H9 (cell line): Measurements from ENCODE around the gene DNAJB9. TPM values are rescaled to one million over a fixed set of nuclear protein-coding genes. Genes with fewer than 3 reads are reported as not detected.

ENCODE experiments used
- DNase-seq: peaks from one replicate; pipeline ENCODE4 v3.0.0-alpha.2; 2017
- H2AFZ ChIP-seq: one replicate; pipeline ENCODE4 v1.6.1; 2013; ENCODE audit warnings: mild to moderate bottlenecking, low read length, control low read depth, moderate library complexity
- H2AK5ac ChIP-seq: 2 replicates; pipeline ENCODE4 v1.6.1; 2013; ENCODE audit warnings: low read length, control low read depth, mixed read lengths; ENCODE audit not compliant: insufficient read length
- H2BK120ac ChIP-seq: one replicate; pipeline ENCODE4 v1.6.1; 2013; ENCODE audit warnings: low read depth, mild to moderate bottlenecking, low read length, control low read depth, inconsistent platforms; ENCODE audit not compliant: poor library complexity, severe bottlenecking
- H2BK12ac ChIP-seq: 2 replicates; pipeline ENCODE4 v1.6.1; 2013; ENCODE audit warnings: low read length, control low read depth, mixed read lengths, low read depth; ENCODE audit not compliant: insufficient read length
- H2BK15ac ChIP-seq: 2 replicates; pipeline ENCODE4 v1.6.1; 2013; ENCODE audit warnings: low read depth, low read length, control low read depth
- H2BK20ac ChIP-seq: one replicate; pipeline ENCODE4 v1.6.1; 2013; ENCODE audit warnings: low read depth, mild to moderate bottlenecking, low read length, control low read depth, inconsistent platforms; ENCODE audit not compliant: poor library complexity, severe bottlenecking
- H2BK5ac ChIP-seq: 2 replicates; pipeline ENCODE4 v1.6.1; 2013; ENCODE audit warnings: low read length, control low read depth, mixed read lengths; ENCODE audit not compliant: insufficient read length
- H3K14ac ChIP-seq: 2 replicates; pipeline ENCODE4 v1.6.1; 2013; ENCODE audit warnings: low read length, control low read depth; ENCODE audit not compliant: insufficient read depth
- H3K18ac ChIP-seq: 2 replicates; pipeline ENCODE4 v1.6.1; 2013; ENCODE audit warnings: low read depth, mild to moderate bottlenecking, mixed read lengths, low read length, control low read depth; ENCODE audit not compliant: insufficient read length
- H3K23ac ChIP-seq: 2 replicates; pipeline ENCODE4 v1.6.1; 2013; ENCODE audit warnings: low read length, control low read depth, mixed read lengths, low read depth; ENCODE audit not compliant: insufficient read length
- H3K23me2 ChIP-seq: 2 replicates; pipeline ENCODE4 v1.6.1; 2013; ENCODE audit warnings: low read depth, mild to moderate bottlenecking, mixed read lengths, low read length, control low read depth; ENCODE audit not compliant: insufficient read length, poor library complexity, severe bottlenecking
- H3K27ac ChIP-seq: 2 replicates; pipeline ENCODE4 v1.5.1; 2013; ENCODE audit warnings: low read length, control low read depth, mixed read lengths, low read depth; ENCODE audit not compliant: insufficient read length
- H3K27me3 ChIP-seq: 2 replicates; pipeline ENCODE4 v1.6.1; 2013; ENCODE audit warnings: low read length, control low read depth, inconsistent platforms; ENCODE audit not compliant: insufficient read depth
- H3K4ac ChIP-seq: 2 replicates; pipeline ENCODE4 v1.6.1; 2013; ENCODE audit warnings: low read depth, mild to moderate bottlenecking, control low read depth, inconsistent platforms, low read length, moderate library complexity
- H3K4me1 ChIP-seq: 2 replicates; pipeline ENCODE4 v1.6.1; 2013; ENCODE audit warnings: low read length, control low read depth, inconsistent platforms; ENCODE audit not compliant: insufficient read depth
- H3K4me2 ChIP-seq: 2 replicates; pipeline ENCODE4 v1.6.1; 2013; ENCODE audit warnings: low read length, control low read depth, mixed read lengths; ENCODE audit not compliant: insufficient read length, insufficient read depth
- H3K56ac ChIP-seq: 2 replicates; pipeline ENCODE4 v1.6.1; 2013; ENCODE audit warnings: low read depth, mild to moderate bottlenecking, mixed read lengths, low read length, control low read depth; ENCODE audit not compliant: insufficient read length
- H3K79me1 ChIP-seq: 2 replicates; pipeline ENCODE4 v1.6.1; 2013; ENCODE audit warnings: low read depth, mild to moderate bottlenecking, moderate library complexity, low read length, control low read depth, inconsistent platforms; ENCODE audit not compliant: insufficient read depth, poor library complexity, severe bottlenecking
- H3K79me2 ChIP-seq: 2 replicates; pipeline ENCODE4 v1.6.1; 2013; ENCODE audit warnings: low read length, control low read depth, inconsistent platforms; ENCODE audit not compliant: insufficient read depth
- H3K9ac ChIP-seq: 2 replicates; pipeline ENCODE4 v1.6.1; 2013; ENCODE audit warnings: low read length, control low read depth, mixed read lengths; ENCODE audit not compliant: insufficient read length; ENCODE audit errors: extremely low read depth
- H3K9me3 ChIP-seq: one replicate; pipeline ENCODE4 v1.6.1; 2013; ENCODE audit warnings: low read depth, low read length, inconsistent platforms; ENCODE audit not compliant: control insufficient read depth
- H3T11ph ChIP-seq: one replicate; pipeline ENCODE4 v1.6.1; 2013; ENCODE audit warnings: mild to moderate bottlenecking, low read length, control low read depth, inconsistent platforms
- H4K20me1 ChIP-seq: one replicate; pipeline ENCODE4 v1.6.1; 2013; ENCODE audit not compliant: control insufficient read depth, insufficient read length, insufficient read depth
- H4K5ac ChIP-seq: 2 replicates; pipeline ENCODE4 v1.6.1; 2013; ENCODE audit warnings: low read depth, mild to moderate bottlenecking, mixed read lengths, low read length, control low read depth; ENCODE audit not compliant: insufficient read length
- H4K8ac ChIP-seq: replicated peaks from 2 replicates; pipeline ENCODE4 v1.6.1; 2013; ENCODE audit warnings: low read length, control low read depth, mixed read lengths, low read depth; ENCODE audit not compliant: insufficient read length
- H4K91ac ChIP-seq: 2 replicates; pipeline ENCODE4 v1.6.1; 2013; ENCODE audit warnings: low read depth, mild to moderate bottlenecking, moderate library complexity, mixed read lengths, low read length, control low read depth; ENCODE audit not compliant: insufficient read length
- H3K27ac Mint-ChIP-seq, 3 experiments: 2 replicates in 2 of 3; 3 replicates in 1 of 3; pipeline ENCODE4 v1.8.0; 2020 to 2021; ENCODE audit warnings: mixed read lengths in 3 of 3, mild to moderate bottlenecking in 1 of 3, moderate library complexity in 1 of 3
- H3K27me3 Mint-ChIP-seq: 2 replicates; pipeline ENCODE4 v1.8.0; 2021; ENCODE audit warnings: low read depth, mild to moderate bottlenecking, moderate library complexity, mixed read lengths
- H3K36me3 Mint-ChIP-seq, 3 experiments: 2 replicates in 2 of 3; 3 replicates in 1 of 3; pipeline ENCODE4 v1.8.0; 2020 to 2021; ENCODE audit warnings: low read depth in 3 of 3, mixed read lengths in 3 of 3; ENCODE audit not compliant: insufficient read depth in 1 of 3
- H3K4me1 Mint-ChIP-seq, 2 experiments: 2 replicates each; pipeline ENCODE4 v1.8.0; 2020; ENCODE audit warnings: mixed read lengths in 2 of 2
- H3K4me3 Mint-ChIP-seq, 2 experiments: 2 replicates in 1 of 2; 3 replicates in 1 of 2; pipeline ENCODE4 v1.8.0; 2020 to 2021; ENCODE audit warnings: mild to moderate bottlenecking in 2 of 2, mixed read lengths in 2 of 2, moderate library complexity in 1 of 2
- H3K9me3 Mint-ChIP-seq, 2 experiments: 2 replicates in 1 of 2; 3 replicates in 1 of 2; pipeline ENCODE4 v1.8.0; 2020; ENCODE audit warnings: mild to moderate bottlenecking in 2 of 2, mixed read lengths in 2 of 2, moderate library complexity in 1 of 2
- CTCF ChIP-seq: fragments of 200-600 bp; sonication (generic); conservative IDR thresholded peaks from 3 replicates; pipeline ENCODE4 v1.8.0; 2021; ENCODE audit warnings: antibody characterized with exemption, mild to moderate bottlenecking
- WGBS: extraction: QIAGEN DNeasy Blood & Tissue Kit; methylation state at CpG from one replicate; pipeline ENCODE4 v1.1.7; 2013; ENCODE audit warnings: missing lambda C conversion rate, low lambda C conversion rate, mixed read lengths; ENCODE audit not compliant: insufficient read length; ENCODE audit errors: extremely low coverage; 5-methylcytosine and 5-hydroxymethylcytosine counted together
- total RNA-seq: library from RNA; stranded (reverse); gene quantifications from 2 replicates; pipeline ENCODE4 v1.2.1, GENCODE V29; 2021

The DNAJB9 gene
- total RNA-seq, 1 experiment from 2014 or later = 11.3 TPM

DNA sequence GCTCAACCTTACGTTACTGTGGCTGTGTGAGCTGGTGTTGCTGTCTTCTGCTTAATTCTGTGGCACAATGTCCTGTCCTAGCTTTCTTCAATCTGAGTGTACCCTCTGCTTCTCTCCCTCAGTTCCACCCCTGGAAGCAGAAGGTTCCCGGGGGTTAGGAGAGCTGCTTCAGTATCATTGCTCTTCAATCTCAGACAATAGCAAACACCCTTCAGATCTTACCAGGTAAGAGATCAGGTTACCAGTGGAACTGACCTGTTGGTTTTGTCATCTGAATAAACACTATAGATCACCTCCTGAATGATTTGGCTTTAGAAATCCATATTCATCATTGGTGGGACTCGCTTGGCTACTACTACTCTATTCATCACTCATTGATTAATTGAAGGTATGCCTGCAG lies 48.4 kb downstream of the DNAJB9 start:
- DNase-seq = no peak
- Histone ChIP-seq H3K18ac (no peak overlapping the region), H3K9ac (no peak overlapping the region), H2BK15ac (no peak overlapping the region), H4K8ac (no peak overlapping the region), H4K91ac (no peak overlapping the region), H3K4me2 (no peak overlapping the region), H3K14ac (no peak overlapping the region), H2AK5ac (no peak overlapping the region), H3T11ph (no peak overlapping the region), H2BK120ac (no peak overlapping the region), H2AFZ (no peak overlapping the region), H3K9me3 (no peaks in the 10 kb centered on the region), H3K56ac (no peak overlapping the region), H3K27me3 (no peaks in the 10 kb centered on the region), H3K4ac (no peak overlapping the region), H2BK5ac (no peak overlapping the region), H3K27ac (no peak overlapping the region), H3K23ac (no peak overlapping the region), H4K5ac (no peak overlapping the region), H3K23me2 (no peaks in the 10 kb centered on the region), H2BK12ac (no peak overlapping the region), H2BK20ac (no peak overlapping the region), H3K79me2 (no peaks in the 10 kb centered on the region), H3K4me1 (peaks cover 10% of the 10 kb centered on the region; the same call in 1 of the 2 replicates), H4K20me1 (no peaks in the 10 kb centered on the region), H3K79me1 (no peaks in the 10 kb centered on the region)
- Mint-ChIP-seq H3K4me3 (no peak overlapping the region), H3K27ac (peak overlapping the region in 2 of 3 experiments; percentile 43 to 54; a peak in 2 of 7 replicates), H3K4me1 (peaks cover 30 to 31% of the 10 kb centered on the region in 2 experiments), H3K9me3 (no peaks in the 10 kb centered on the region; a peak in 1 of 5 replicates), H3K36me3 (no peaks in the 10 kb centered on the region), H3K27me3 (no peaks in the 10 kb centered on the region)
- no peak for TF ChIP-seq CTCF
- WGBS = no CpG with 5 or more reads among the region's 3 CpGs
